Measurements from ENCODE around the gene HHLA2. TPM values are rescaled to one million over a fixed set of nuclear protein-coding genes. Genes with fewer than 3 reads are reported as not detected.

HHLA2 gene
- total RNA-seq, 2 experiments from 2014 or later: 9.5 to 11.6 TPM

DNA sequence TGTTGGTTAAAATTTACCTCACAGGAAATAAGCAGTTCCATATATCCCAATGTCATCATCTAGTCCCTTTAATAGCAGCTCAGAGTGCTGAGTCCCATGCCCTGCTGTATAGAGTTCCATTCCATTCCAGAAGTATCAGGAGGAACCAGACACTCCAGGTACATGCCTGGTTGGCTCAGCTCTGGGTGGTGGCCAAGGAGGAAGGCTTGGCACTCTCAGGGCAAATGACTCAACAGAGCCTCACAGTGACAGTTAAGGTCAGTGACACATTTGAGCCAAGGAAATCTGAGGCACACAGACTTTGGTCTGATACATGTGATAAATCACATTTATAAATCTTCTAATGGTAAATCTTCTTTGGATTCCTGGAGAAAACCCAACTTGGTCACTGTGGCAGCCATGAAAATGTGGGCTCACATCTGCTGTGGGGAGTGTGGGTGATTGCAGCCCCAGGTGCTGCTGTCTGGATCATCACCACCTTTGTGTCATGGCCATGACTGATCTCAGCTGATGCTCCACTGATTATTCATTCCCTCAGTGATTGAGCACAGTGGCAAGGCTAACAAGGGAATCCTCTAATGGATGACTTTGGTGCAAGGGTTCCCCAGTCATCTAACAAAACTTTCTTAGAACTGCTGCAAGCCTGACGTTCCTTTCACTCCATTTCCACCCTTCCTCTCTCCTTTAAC is 9.3 kb downstream of the HHLA2 start:
- POLR2A ChIA-PET: no interaction called here
- peaks cover 42% of the 10 kb centered on the region for H3K4me1 Mint-ChIP-seq
- peaks cover 6% of the 10 kb centered on the region for H3K9me3 Mint-ChIP-seq
- peaks cover 18% of the 10 kb centered on the region for H3K36me3 Mint-ChIP-seq (ENCODE audit: low read depth)
- no peak for DNase-seq
- H3K27ac Mint-ChIP-seq: no peak overlapping the region
- CTCF ChIA-PET: no interaction called here
- H3K27me3 Mint-ChIP-seq: no peaks in the 10 kb centered on the region
- H3K4me3 Mint-ChIP-seq: no peak overlapping the region

DNA sequence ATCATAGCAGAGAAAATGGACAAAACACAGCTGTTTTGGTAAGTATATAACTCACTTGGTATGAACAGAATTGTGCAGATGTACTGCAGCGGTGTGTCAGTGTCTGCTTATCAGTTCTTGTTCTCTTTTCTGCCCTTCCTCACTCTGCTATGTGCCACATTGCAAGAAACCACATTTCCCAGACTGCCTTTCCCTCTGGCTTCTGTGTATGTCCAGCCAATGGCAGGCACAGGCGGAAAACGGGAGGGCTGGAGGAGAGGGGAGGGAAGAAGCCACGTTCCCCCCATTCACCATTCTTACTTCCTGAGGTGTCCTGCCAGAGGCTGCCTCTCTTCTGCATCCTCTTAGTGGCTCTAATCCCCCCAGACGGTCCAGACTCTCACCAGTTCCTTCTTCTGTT is 15.4 kb downstream of the HHLA2 start:
- ChIA-PET CTCF (no interaction called here), POLR2A (no interaction called here)
- DNase-seq: no peak
- H3K4me3 Mint-ChIP-seq: no peak overlapping the region
- H3K27ac Mint-ChIP-seq: no peak overlapping the region
- H3K27me3 Mint-ChIP-seq: no peaks in the 10 kb centered on the region
- H3K9me3 Mint-ChIP-seq: peaks cover 6% of the 10 kb centered on the region
- H3K4me1 Mint-ChIP-seq: no peaks in the 10 kb centered on the region
- H3K36me3 Mint-ChIP-seq (ENCODE audit: low read depth): peaks cover 9% of the 10 kb centered on the region

- ChIA-PET CTCF (no interaction called here), POLR2A (no interaction called here)
- Mint-ChIP-seq H3K4me3 (no peak overlapping the region), H3K27ac (no peak overlapping the region), H3K27me3 (no peaks in the 10 kb centered on the region), H3K36me3 (ENCODE audit: low read depth) (peaks cover 9% of the 10 kb centered on the region), H3K4me1 (no peaks in the 10 kb centered on the region), H3K9me3 (peaks cover 6% of the 10 kb centered on the region)
- no peak for DNase-seq
Observed at GRCh38 chr3:108312656-108313055, 16.3 kb downstream of the HHLA2 start.

DNA sequence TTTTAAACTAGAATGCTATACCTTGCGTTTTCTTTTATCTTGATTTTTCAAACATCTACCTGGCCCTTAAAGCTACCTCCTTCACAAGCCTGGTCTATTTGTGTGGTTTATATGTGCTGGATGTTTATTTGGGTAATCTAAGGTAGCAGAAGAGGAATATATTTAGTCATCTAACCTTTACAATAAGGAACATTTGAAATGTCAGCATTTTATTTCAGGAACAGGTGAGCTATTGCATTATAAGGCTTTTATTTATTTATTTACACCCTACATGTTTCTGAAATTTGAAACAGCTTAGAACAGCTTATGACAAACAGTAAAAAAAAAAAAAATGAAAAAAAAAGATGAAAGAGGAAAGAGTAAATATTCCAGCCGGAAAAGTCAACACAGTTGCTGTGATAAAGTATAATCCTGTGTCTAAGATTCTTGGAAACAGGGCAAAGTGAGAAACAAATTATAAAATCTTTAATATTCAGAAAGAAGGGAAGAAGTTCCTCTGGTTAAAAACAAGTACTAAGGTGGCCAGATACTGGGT is 19.5 kb downstream of the HHLA2 start:
- Mint-ChIP-seq H3K4me1 (no peaks in the 10 kb centered on the region), H3K4me3 (no peak overlapping the region), H3K36me3 (ENCODE audit: low read depth) (no peaks in the 10 kb centered on the region), H3K9me3 (no peaks in the 10 kb centered on the region), H3K27ac (no peak overlapping the region), H3K27me3 (no peaks in the 10 kb centered on the region)
- ChIA-PET CTCF (interaction anchor here (1.6 kb wide), 1 partner anchor 388 kb away, joined by 3 read pairs; no protein-coding TSS in a partner anchor), POLR2A (no interaction called here)
- DNase-seq: no peak

GRCh38 chr3:108319428-108320082 is 23.2 kb downstream of the HHLA2 start:
- no peaks in the 10 kb centered on the region for H3K36me3 Mint-ChIP-seq (ENCODE audit: low read depth)
- H3K27me3 Mint-ChIP-seq: no peaks in the 10 kb centered on the region
- no peak overlapping the region for H3K27ac Mint-ChIP-seq
- H3K4me1 Mint-ChIP-seq: peaks cover 2% of the 10 kb centered on the region
- ChIA-PET CTCF (no interaction called here), POLR2A (interaction anchor here (1.2 to 1.8 kb wide), 2 partner anchors 9 to 97 kb away, joined by 4 to 5 read pairs; partner anchors contain the start of gene IFT57)
- H3K4me3 Mint-ChIP-seq: no peak overlapping the region
- no peaks in the 10 kb centered on the region for H3K9me3 Mint-ChIP-seq
- no peak for DNase-seq

DNA sequence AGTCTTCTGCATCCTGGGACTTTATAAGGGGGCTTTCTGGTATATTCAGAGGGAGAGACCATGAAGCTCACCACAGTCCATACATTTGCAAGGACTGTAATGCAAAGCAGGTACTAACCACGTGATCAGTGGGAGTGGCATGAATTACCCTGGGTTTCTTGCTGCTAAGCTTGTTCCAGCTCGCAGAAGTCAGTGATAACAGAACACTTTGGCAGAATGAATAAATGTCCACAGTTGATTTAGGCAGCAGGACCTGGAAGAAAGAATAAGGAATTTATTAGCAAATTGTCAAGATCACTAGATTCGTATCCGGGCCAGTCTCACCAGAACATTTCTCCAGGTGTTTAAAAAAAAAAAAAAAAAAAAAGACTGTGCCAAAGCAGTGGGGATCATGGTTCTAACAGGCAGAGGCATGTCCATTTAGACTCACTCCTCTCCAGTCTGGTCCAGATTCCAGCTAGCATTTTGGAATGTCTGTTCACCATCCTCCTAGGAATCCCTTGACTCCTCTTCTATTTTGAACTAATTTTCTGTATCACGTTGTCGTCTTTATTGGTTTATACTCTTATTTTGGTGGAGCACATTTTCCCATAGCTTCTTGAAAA is 24.5 kb downstream of the HHLA2 start:
- Mint-ChIP-seq H3K27me3 (no peaks in the 10 kb centered on the region), H3K9me3 (peaks cover 6% of the 10 kb centered on the region), H3K4me3 (no peak overlapping the region), H3K36me3 (ENCODE audit: low read depth) (peaks cover 7% of the 10 kb centered on the region), H3K27ac (no peak overlapping the region), H3K4me1 (peaks cover 7% of the 10 kb centered on the region)
- ChIA-PET POLR2A (no interaction called here), CTCF (interaction anchor here (1.1 kb wide), 1 partner anchor 167 kb away, joined by 3 read pairs; no protein-coding TSS in a partner anchor)
- no peak for DNase-seq

DNA sequence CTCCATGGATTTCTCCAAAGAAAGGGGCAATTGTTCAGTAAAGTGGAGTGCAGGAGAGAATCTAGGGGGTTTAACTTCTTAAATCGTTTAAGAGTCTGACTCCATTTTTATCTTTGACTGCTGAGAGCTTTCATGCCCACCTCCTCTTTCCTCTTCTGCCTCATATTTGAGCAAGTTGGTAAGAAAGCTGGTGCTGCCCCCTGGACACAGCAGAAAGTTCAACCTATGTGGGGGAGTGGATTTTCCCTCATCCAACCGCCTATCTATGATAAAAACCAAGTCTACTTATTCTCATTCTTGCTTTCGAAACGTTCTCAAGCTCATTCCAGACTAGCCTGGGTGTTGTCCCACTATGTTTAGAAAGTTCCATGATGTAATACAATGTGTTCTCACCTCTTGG is 26.0 kb downstream of the HHLA2 start:
- no peak overlapping the region for H3K4me3 Mint-ChIP-seq
- no peak overlapping the region for H3K27ac Mint-ChIP-seq
- ChIA-PET CTCF (no interaction called here), POLR2A (interaction anchor here (0.7 to 1.5 kb wide), 2 partner anchors 16 to 29 kb away, joined by 3 to 4 read pairs; no protein-coding TSS in a partner anchor)
- peaks cover 17% of the 10 kb centered on the region for H3K36me3 Mint-ChIP-seq (ENCODE audit: low read depth)
- peaks cover 17% of the 10 kb centered on the region for H3K9me3 Mint-ChIP-seq
- peaks cover 13% of the 10 kb centered on the region for H3K4me1 Mint-ChIP-seq
- no peaks in the 10 kb centered on the region for H3K27me3 Mint-ChIP-seq
- DNase-seq: no peak

- Mint-ChIP-seq H3K27me3 (no peaks in the 10 kb centered on the region), H3K9me3 (peaks cover 19% of the 10 kb centered on the region), H3K4me1 (peaks cover 28% of the 10 kb centered on the region), H3K4me3 (no peak overlapping the region), H3K36me3 (ENCODE audit: low read depth) (peaks cover 21% of the 10 kb centered on the region), H3K27ac (no peak overlapping the region)
- POLR2A ChIA-PET: no interaction called here
- no peak for DNase-seq
- CTCF ChIA-PET: no interaction called here
Observed at GRCh38 chr3:108324177-108324576, 27.8 kb downstream of the HHLA2 start.

- peaks cover 19% of the 10 kb centered on the region for H3K9me3 Mint-ChIP-seq
- ChIA-PET POLR2A (interaction anchor here (0.9 to 2.0 kb wide), 4 partner anchors 16 to 237 kb away, joined by 3 to 4 read pairs (median 3); no protein-coding TSS in a partner anchor), CTCF (no interaction called here)
- no peak overlapping the region for H3K4me3 Mint-ChIP-seq
- peak overlapping the region; percentile 33 for H3K27ac Mint-ChIP-seq
- H3K4me1 Mint-ChIP-seq: peaks cover 48% of the 10 kb centered on the region
- peaks cover 38% of the 10 kb centered on the region for H3K36me3 Mint-ChIP-seq (ENCODE audit: low read depth)
- no peaks in the 10 kb centered on the region for H3K27me3 Mint-ChIP-seq
- no peak for DNase-seq
Observed at GRCh38 chr3:108327168-108327567, 30.8 kb downstream of the HHLA2 start.

DNA sequence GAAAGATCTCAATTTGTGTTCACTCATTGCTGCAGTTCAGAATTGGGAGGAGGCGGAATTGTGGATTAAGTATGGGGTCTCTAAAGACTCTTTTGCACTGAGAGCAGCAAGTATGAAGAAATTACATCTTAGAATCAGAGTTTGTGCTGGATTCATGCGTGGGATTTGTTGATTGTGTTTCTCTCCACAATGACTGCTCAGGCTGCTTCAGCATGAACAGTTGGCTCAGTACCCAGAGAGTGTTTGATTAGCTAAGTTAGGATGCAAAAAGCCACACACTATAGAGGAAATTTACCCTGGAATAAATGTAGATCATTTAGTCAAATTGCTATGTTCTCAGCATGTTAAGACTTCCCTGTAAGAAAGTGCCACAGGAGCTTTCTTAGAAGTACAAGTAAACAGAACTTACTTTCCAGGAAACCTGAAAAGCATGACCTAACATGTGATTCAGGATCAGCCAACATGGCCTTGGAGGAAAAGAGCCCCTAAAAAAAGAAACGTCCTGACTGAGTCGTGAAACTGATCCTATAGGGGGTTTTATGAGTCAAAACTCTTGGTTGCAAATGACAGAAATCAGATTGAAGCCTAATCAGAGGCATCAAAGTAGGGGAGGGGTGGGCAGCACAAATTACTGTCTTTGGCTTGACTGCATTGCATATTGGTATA is 32.6 kb downstream of the HHLA2 start:
- ChIA-PET POLR2A (interaction anchor here (1.0 to 2.0 kb wide), 4 partner anchors 14 to 106 kb away, joined by 3 to 6 read pairs (median 4); partner anchors contain the start of gene HHLA2), CTCF (interaction anchor here (0.5 kb wide), 1 partner anchor 639 kb away, joined by 3 read pairs; no protein-coding TSS in a partner anchor)
- Mint-ChIP-seq H3K27me3 (no peaks in the 10 kb centered on the region), H3K4me1 (peaks cover 48% of the 10 kb centered on the region), H3K4me3 (no peak overlapping the region), H3K36me3 (ENCODE audit: low read depth) (peaks cover 40% of the 10 kb centered on the region), H3K27ac (peak overlapping the region; percentile 53), H3K9me3 (peaks cover 19% of the 10 kb centered on the region)
- no peak for DNase-seq

DNA sequence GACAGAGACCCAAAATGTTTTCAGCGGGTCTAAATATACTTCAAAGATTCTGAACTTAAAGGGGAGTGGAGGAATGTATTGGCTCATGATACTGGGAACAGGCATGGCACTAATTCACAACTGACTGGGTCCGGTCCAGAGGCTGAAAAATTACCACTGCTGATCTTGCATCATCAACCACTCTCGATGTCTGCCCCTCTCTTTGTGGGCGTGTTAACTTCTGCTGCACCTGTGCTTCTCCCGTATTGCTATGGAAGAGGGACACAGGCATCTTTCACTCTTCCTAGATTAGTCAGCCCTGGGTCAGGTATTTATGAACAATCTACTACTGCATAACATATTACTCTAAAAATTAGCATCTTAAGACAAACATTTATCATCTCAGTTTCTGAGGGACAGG is 33.2 kb downstream of the HHLA2 start:
- H3K4me3 Mint-ChIP-seq: no peak overlapping the region
- no peaks in the 10 kb centered on the region for H3K27me3 Mint-ChIP-seq
- H3K9me3 Mint-ChIP-seq: peaks cover 19% of the 10 kb centered on the region
- ChIA-PET CTCF (interaction anchor here (0.5 kb wide), 1 partner anchor 639 kb away, joined by 3 read pairs; no protein-coding TSS in a partner anchor), POLR2A (interaction anchor here (0.9 to 1.0 kb wide), 2 partner anchors 13 to 106 kb away, joined by 3 to 4 read pairs; no protein-coding TSS in a partner anchor)
- H3K36me3 Mint-ChIP-seq (ENCODE audit: low read depth): peaks cover 40% of the 10 kb centered on the region
- peaks cover 48% of the 10 kb centered on the region for H3K4me1 Mint-ChIP-seq
- H3K27ac Mint-ChIP-seq: peak overlapping the region; percentile 53
- DNase-seq: no peak

DNA sequence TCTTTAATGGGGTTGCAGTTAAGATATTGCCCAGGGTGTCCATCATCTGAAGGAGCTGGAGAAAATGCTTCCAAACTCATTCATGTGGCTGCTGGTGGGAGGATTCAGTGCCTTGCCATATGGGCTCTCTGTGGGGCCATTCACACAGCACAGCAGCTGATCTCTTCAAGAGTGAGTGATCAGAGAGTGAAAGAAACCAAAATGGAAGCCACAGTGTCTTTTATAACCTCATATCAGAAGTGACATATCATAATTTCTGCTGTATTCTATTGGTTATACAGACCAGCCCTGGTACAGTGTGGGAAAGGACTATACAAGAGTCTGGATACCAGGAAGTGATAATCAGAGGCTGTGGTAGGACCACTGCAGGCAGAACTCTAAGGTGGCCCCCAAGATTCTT is 33.6 kb downstream of the HHLA2 start:
- CTCF ChIA-PET: interaction anchor here (0.5 kb wide), 1 partner anchor 640 kb away, joined by 3 read pairs; no protein-coding TSS in a partner anchor
- peak overlapping the region; percentile 41 for H3K27ac Mint-ChIP-seq
- H3K9me3 Mint-ChIP-seq: peaks cover 19% of the 10 kb centered on the region
- POLR2A ChIA-PET: interaction anchor here (0.9 kb wide), 1 partner anchor 107 kb away, joined by 3 read pairs; no protein-coding TSS in a partner anchor
- DNase-seq: no peak
- peaks cover 48% of the 10 kb centered on the region for H3K4me1 Mint-ChIP-seq
- peaks cover 40% of the 10 kb centered on the region for H3K36me3 Mint-ChIP-seq (ENCODE audit: low read depth)
- H3K4me3 Mint-ChIP-seq: no peak overlapping the region
- H3K27me3 Mint-ChIP-seq: no peaks in the 10 kb centered on the region

Data from activated CD4-positive, alpha-beta memory T cell treated with anti-CD3 and anti-CD28 coated beads, Interleukin-2, amount 10 ng/mL, durations not matched to agents 7 days and 5 days (primary cell).